ENCODE measurements around the gene NPIPA1.
"Not testable (repeated sequence)": the region's sequence is repeated elsewhere in the genome, so short reads cannot be mapped to it uniquely, and the experiment has no call there.

DNA sequence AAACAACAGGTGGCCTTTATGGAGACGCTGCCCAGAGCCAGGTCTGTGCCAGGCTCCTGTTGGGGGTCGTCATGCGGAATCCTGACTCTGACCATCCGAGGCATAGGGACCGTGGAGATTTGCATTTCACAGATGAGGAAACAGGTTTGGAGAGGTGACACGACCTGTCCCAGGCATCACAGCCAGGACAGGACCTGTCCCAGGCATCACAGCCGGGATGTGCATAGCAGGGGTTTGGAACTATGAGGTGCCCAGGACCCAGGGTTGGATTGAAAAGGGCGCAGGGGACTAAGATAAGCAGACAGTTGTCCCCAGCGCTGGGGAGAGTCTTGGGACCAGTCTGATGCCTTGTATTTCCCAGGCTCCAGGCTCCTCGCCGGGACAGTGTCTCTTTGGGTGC is 24.7 kb upstream of the NPIPA1 start:
- TF ChIP-seq TBP (CRISPR knock-in tag; IDR thresholded peaks at IDR 0.05); PHB2 (IDR thresholded peaks at IDR 0.05; ENCODE audit: partially characterized antibody); HNRNPK (IDR thresholded peaks at IDR 0.05; ENCODE audit: low read depth, low read length, poor library complexity, severe bottlenecking); NFKB2 (CRISPR knock-in tag; IDR thresholded peaks at IDR 0.05; ENCODE audit: borderline replicate concordance): not testable (repeated sequence)
- TF ChIP-seq, protein P1, sequence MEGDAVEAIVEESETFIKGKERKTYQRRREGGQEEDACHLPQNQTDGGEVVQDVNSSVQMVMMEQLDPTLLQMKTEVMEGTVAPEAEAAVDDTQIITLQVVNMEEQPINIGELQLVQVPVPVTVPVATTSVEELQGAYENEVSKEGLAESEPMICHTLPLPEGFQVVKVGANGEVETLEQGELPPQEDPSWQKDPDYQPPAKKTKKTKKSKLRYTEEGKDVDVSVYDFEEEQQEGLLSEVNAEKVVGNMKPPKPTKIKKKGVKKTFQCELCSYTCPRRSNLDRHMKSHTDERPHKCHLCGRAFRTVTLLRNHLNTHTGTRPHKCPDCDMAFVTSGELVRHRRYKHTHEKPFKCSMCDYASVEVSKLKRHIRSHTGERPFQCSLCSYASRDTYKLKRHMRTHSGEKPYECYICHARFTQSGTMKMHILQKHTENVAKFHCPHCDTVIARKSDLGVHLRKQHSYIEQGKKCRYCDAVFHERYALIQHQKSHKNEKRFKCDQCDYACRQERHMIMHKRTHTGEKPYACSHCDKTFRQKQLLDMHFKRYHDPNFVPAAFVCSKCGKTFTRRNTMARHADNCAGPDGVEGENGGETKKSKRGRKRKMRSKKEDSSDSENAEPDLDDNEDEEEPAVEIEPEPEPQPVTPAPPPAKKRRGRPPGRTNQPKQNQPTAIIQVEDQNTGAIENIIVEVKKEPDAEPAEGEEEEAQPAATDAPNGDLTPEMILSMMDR (CRISPR knock-in tag; IDR thresholded peaks at IDR 0.05) = not testable (repeated sequence)
